Measurements from ENCODE around the gene SPHK2.

DNA sequence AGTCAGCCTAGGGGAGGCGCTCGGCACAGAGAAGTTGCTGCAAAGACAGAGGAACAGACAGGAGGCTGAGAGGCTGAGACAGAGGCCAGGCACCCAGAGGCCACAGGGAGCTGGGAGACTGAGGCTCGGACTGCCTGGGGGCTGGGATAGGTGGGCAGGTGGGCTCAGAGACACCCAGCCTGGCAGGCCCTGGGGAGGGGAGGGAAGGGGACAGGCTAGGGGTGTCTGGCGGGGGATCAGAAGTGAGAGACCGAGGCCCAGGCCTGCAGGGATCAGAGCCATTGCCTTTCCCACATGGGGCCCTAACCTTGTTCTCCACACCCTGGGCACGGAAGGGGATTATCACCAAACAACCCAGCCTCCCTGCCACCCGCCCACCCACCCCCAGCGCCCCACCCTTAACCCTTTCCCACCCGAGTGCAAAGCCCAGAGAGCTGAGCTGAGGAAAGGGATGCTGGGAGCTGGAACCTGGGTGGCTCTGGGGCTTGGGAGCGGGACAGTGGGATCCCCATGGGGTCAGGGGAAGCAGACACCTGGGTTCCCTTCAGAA lies 52.2 kb downstream of the SPHK2 start:
- TF ChIP-seq CTCF (IDR thresholded peaks at IDR 0.05; ENCODE audit: borderline replicate concordance, extremely low read depth, low read length, poor library complexity, severe bottlenecking) (no peak), EZH2 (IDR thresholded peaks at IDR 0.05; ENCODE audit: borderline replicate concordance, low read depth, low read length, severe bottlenecking) (no peak)

All from DND-41 (cell line).